Smooth muscle cell (in vitro differentiated cells): ENCODE measurements around the gene IFNLR1. TPM values are rescaled to one million over a fixed set of nuclear protein-coding genes. Genes with fewer than 3 reads are reported as not detected.

Experiments used
- DNase-seq: peaks from one replicate; lab custom pipeline; 2025; ENCODE audit not compliant: unreplicated experiment; lab: John Stamatoyannopoulos, UW
- H2AFZ ChIP-seq: fragments of 200-600 bp; sonication (generic); 2 replicates; pipeline ENCODE4 v1.6.0; 2016; ENCODE audit warnings: antibody characterized with exemption, low read depth, mild to moderate bottlenecking
- H3F3A ChIP-seq: fragments of 200-600 bp; sonication (generic); 2 replicates; pipeline ENCODE4 v1.6.0; 2017; ENCODE audit warnings: antibody characterized with exemption, low read depth
- H3K27ac ChIP-seq: fragments of 200-600 bp; sonication (generic); 2 replicates; pipeline ENCODE4 v1.5.1; 2016; ENCODE audit warnings: low read depth, mild to moderate bottlenecking
- H3K27me3 ChIP-seq: fragments of 200-600 bp; sonication (generic); 2 replicates; pipeline ENCODE4 v1.6.1; 2016; ENCODE audit warnings: low read depth, mild to moderate bottlenecking
- H3K36me3 ChIP-seq: fragments of 200-600 bp; sonication (generic); 2 replicates; pipeline ENCODE4 v1.5.1; 2016; ENCODE audit warnings: low read depth
- H3K4me1 ChIP-seq: fragments of 200-600 bp; sonication (generic); 2 replicates; pipeline ENCODE4 v1.5.1; 2016; ENCODE audit warnings: low read depth
- H3K4me2 ChIP-seq: fragments of 200-600 bp; sonication (generic); 2 replicates; pipeline ENCODE4 v1.6.0; 2016; ENCODE audit warnings: mild to moderate bottlenecking
- H3K4me3 ChIP-seq: fragments of 200-600 bp; sonication (generic); 2 replicates; pipeline ENCODE4 v1.5.1; 2016; ENCODE audit warnings: mild to moderate bottlenecking
- H3K79me2 ChIP-seq: fragments of 200-600 bp; sonication (generic); 2 replicates; pipeline ENCODE4 v1.6.0; 2016; ENCODE audit warnings: low read depth, mild to moderate bottlenecking
- H3K9ac ChIP-seq: fragments of 200-600 bp; sonication (generic); 2 replicates; pipeline ENCODE4 v1.6.0; 2016; ENCODE audit warnings: low read depth
- H3K9me3 ChIP-seq: fragments of 200-600 bp; sonication (generic); replicated peaks from 2 replicates; pipeline ENCODE4 v1.5.1; 2016; ENCODE audit warnings: low read depth
- H4K20me1 ChIP-seq: fragments of 200-600 bp; sonication (generic); 2 replicates; pipeline ENCODE4 v1.6.0; 2016; ENCODE audit warnings: low read depth
- CTCF ChIP-seq: fragments of 200-600 bp; sonication (generic); IDR thresholded peaks from 2 replicates; pipeline ENCODE4 v1.5.1; 2017; ENCODE audit warnings: borderline replicate concordance, mild to moderate bottlenecking, antibody characterized with exemption; ENCODE audit not compliant: insufficient read depth, poor library complexity, severe bottlenecking
- WGBS: methylation state at CpG from one replicate; pipeline ENCODE4 v1.1.7; 2016; ENCODE audit warnings: low lambda C conversion rate; 5-methylcytosine and 5-hydroxymethylcytosine counted together
- polyA plus RNA-seq: library from polyadenylated mRNA; unstranded; fragments of >200 nt; fragmentation: Nextera tagmentation; extraction: Ambion mirVana; gene quantifications from 2 replicates; pipeline ENCODE4 v1.2.1, GENCODE V29; 2016
- total RNA-seq: library from RNA; depleted of rRNA; stranded (reverse); fragments of >200 nt; gene quantifications from 2 replicates; pipeline ENCODE4 v1.2.3, GENCODE V29; 2014

IFNLR1 gene
- total and polyA plus RNA-seq, 2 experiments from 2014 or later, result 0.25 to 0.67 TPM

GRCh38 chr1:24206516-24207394 lies 19.7 kb upstream of the IFNLR1 start:
- Histone ChIP-seq H3F3A (no peaks in the 10 kb centered on the region), H3K9ac (no peak overlapping the region), H4K20me1 (no peaks in the 10 kb centered on the region), H3K79me2 (no peaks in the 10 kb centered on the region), H3K4me1 (no peaks in the 10 kb centered on the region), H3K4me2 (no peak overlapping the region), H3K27ac (no peak overlapping the region), H3K9me3 (no peaks in the 10 kb centered on the region), H2AFZ (no peak overlapping the region), H3K4me3 (no peak overlapping the region), H3K27me3 (no peaks in the 10 kb centered on the region), H3K36me3 (no peaks in the 10 kb centered on the region)
- no peak for TF ChIP-seq CTCF
- 77% methylated on average over 12 of the region's 12 CpGs for WGBS
- no peak for DNase-seq

GRCh38 chr1:24206083-24206464 lies 19.0 kb upstream of the IFNLR1 start:
- H3K36me3 ChIP-seq, result no peaks in the 10 kb centered on the region
- H3F3A ChIP-seq, result no peaks in the 10 kb centered on the region
- H3K4me1 ChIP-seq, result no peaks in the 10 kb centered on the region
- TF ChIP-seq CTCF, result no peak
- WGBS, result 81% methylated on average over 7 of the region's 12 CpGs
- no peak overlapping the region for H2AFZ ChIP-seq
- H3K9me3 ChIP-seq, result no peaks in the 10 kb centered on the region
- no peak overlapping the region for H3K4me2 ChIP-seq
- DNase-seq, result no peak
- no peak overlapping the region for H3K9ac ChIP-seq
- H3K27me3 ChIP-seq, result no peaks in the 10 kb centered on the region
- H4K20me1 ChIP-seq, result no peaks in the 10 kb centered on the region
- H3K79me2 ChIP-seq, result no peaks in the 10 kb centered on the region
- H3K4me3 ChIP-seq, result no peak overlapping the region
- H3K27ac ChIP-seq, result no peak overlapping the region

- Histone ChIP-seq H3K27ac (no peak overlapping the region), H2AFZ (no peak overlapping the region), H3K4me3 (no peak overlapping the region), H3K9me3 (no peaks in the 10 kb centered on the region), H3K4me1 (no peaks in the 10 kb centered on the region), H3K79me2 (no peaks in the 10 kb centered on the region), H3F3A (no peaks in the 10 kb centered on the region), H4K20me1 (no peaks in the 10 kb centered on the region), H3K36me3 (no peaks in the 10 kb centered on the region), H3K27me3 (no peaks in the 10 kb centered on the region), H3K4me2 (no peak overlapping the region), H3K9ac (no peak overlapping the region)
- no peak for TF ChIP-seq CTCF
- no peak for DNase-seq
- WGBS, result 75% methylated on average over 8 of the region's 8 CpGs
These were observed 18.4 kb upstream of the IFNLR1 start for GRCh38 chr1:24205345-24206082.
